Prostate gland (tissue), 2 donors: ENCODE results near the gene SMYD3.

Experiments
- CTCF ChIP-seq, 4 experiments: fragments of 200-600 bp in 2 of 4; fragments of 450-650 bp in 2 of 4; sonication (generic) in 2 of 4; IDR thresholded peaks; 1 replicate in 3 of 4; 2 replicates in 1 of 4; pipeline ENCODE4 v1.5.1; 2016 to 2019; ENCODE audit warnings: antibody characterized with exemption in 4 of 4, mild to moderate bottlenecking in 2 of 4, moderate library complexity in 2 of 4
- POLR2A ChIP-seq: fragments of 450-650 bp; IDR thresholded peaks from one replicate; pipeline ENCODE4 v1.6.1; 2016; ENCODE audit warnings: antibody characterized with exemption, mild to moderate bottlenecking
- POLR2AphosphoS5 ChIP-seq: sonication (generic); formaldehyde crosslinking; IDR thresholded peaks from one replicate; pipeline ENCODE4 v1.6.1; 2017; ENCODE audit warnings: antibody characterized with exemption

DNA sequence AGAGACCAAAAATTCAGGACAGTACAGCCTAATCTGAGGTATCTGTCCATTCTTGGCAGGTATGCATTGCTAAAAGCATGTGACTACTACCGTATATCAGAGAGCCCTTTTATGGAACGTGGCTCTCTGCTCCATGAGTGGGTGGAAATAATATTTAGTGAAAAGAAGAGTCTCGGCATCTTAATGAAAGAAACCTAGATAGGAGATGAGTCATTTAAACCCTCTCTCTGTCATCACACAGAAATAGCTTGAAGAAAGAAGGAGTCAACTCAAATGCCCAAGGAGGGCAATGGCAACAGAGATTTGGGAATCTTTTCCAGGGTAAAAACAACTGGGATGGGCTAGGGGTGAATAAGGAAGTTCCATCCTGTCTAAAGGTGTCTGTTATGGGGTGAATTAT, 528.2 kb downstream of the SMYD3 start:
- TF ChIP-seq CTCF (IDR thresholded peaks at IDR 0.05) (no peak), POLR2A (no peak), POLR2AphosphoS5 (no peak)
